Femur (tissue), 1 donor: ENCODE results near the gene TUBA4B.
"Not testable (repeated sequence)": the region's sequence is repeated elsewhere in the genome, so short reads cannot be mapped to it uniquely, and the experiment has no call there.

Experiments used
- DNase-seq: peaks from one replicate; pipeline ENCODE4 v3.0.0-alpha.2; 2017

Gene TUBA4B

GRCh38 chr2:219277703-219278654 lies 24.9 kb downstream of the TUBA4B start:
- DNase-seq: peak; percentile 90

DNA sequence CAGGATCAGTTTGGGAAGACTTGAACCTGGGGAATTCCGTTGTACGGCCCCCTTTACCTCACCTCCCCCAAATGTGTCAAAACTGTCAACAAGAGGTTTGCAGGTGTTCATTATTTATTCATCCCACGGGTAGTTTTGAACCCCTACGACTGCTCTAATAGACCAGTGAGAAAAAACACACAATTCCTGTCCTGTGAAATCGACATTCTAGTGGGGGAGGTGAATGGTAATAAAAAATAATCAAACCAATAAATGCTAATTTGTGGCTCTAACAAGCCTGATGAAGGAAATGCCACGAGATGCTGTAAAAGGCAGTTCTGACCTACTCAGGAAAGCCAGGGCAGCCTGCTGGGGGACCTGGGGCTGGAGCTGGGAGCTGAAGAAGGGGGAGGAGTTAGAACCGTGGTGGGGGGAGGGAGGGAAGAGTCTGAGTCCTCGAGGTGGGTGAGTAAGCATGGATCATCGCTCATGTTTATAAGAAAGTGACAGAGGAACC lies 25.7 kb downstream of the TUBA4B start:
- no peak for DNase-seq

DNA sequence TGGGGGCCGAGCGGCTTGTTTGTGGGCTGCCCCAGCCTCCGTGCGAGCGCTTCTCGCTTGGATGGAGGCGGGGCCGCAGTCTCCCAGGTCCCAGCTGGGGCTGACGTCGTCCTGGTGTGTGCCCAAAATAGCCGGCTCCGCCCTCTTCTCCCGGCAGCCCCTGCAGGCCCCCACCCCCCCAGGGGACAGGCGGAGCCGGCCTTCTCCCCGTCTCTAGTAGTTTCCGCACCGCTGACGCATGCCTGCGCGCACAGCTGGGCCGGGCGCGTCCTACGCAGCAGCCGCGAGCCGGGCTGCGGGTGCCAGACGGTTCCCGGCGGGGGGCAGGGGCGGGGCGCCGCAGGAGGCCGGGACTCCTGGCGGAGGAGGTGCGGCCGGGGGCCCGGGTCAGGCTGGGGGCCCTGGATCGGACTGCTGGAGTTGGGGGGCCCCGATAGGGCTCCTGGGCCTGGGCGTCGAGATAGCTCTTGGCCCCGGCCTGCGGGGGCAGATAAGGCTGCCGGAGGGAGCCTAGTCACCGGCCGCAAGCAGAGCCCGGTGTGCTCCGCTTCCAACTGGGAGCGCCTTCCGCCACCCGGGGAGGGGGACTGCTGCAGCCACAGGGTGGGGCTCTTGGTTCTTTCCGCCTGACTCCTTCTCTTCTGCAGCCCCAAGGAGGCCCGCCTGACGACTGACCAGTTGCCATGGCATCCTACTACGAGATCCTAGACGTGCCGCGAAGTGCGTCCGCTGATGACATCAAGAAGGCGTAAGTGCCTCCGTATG lies 26.3 kb downstream of the TUBA4B start, which contains the start of gene DNAJB2:
DNAJB2 (plus strand) TSS at position 216 of the 765 bp plus-strand sequence; CDS start at position 684, 468 bp downstream.
- DNase-seq: peak; percentile 99

DNA sequence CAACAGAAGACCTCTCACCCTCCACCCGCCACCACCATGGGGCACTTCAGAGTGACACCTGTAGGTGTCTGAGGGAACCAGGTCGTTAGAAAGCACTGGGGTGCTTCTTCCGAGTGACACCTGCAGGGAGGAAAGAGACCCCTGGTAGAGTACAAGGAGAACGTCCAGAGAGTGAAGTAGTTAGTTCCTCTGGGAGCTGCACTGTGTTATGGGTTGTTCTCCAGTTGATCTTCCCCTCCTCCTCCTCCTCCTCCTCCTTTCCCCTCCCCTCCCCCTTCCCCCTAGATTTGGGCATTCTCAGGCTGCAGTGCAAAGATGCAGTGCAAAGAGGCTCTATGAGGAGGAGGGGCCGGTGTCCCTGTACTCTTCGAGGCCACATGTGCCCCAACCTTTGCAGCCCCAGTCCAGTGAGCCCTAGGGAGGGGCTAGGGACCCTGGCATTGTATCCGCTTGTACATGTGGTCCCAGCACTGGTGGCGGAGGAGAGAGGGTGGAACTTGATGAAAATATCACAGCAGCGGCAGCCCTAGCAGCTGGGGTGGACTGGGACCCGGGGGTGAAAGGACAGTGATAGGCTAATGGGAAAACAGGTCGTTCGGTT lies 27.0 kb downstream of the TUBA4B start:
- DNase-seq: no peak

DNA sequence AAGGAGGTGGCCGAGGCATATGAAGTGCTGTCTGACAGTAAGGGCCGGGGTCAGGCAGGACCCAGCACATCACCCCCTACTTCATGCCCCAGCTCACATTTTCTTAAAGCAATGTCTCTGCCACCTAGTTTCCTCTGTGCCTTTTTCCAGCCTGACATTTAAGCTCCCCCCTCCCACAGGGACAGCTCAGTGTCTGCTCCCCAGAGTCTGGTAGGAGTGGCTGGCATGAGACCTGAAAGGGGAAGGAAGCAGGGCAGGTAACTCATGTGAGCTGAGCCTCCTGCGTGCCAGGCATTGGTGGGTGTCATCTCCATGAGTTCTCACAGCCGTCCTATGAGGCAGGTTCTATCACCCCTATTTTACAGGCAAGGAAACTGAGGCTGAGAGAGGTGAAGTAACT lies 27.6 kb downstream of the TUBA4B start:
- no peak for DNase-seq

- DNase-seq: no peak
Observed at GRCh38 chr2:219281588-219281987, 28.5 kb downstream of the TUBA4B start.

GRCh38 chr2:219282375-219282774 lies 29.3 kb downstream of the TUBA4B start:
- DNase-seq: no peak

DNA sequence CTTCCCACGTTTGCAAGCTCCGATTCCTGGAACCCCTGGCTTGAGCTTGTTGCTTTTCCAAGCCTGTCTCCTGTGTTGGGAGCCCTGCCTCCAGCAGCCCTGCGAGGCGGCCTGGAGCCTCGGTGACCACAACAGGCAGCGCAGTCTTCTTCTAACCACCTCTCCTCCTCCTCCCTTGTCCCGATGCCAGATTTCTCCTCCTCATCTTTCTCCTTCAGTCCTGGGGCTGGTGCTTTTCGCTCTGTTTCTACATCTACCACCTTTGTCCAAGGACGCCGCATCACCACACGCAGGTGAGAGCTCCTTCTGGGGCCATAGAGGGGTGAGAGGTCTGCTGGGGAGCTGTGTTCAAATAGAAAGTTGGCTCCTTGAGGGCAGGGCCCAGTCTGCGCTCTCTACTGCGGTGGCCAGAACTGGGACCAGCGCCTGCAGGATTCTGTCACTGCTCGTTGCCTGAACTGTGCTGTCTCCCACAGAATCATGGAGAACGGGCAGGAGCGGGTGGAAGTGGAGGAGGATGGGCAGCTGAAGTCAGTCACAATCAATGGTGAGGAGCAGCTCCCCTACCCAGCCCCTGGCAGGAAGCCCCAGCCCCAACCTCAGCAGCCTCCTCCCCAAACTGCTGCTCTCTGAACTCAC lies 30.0 kb downstream of the TUBA4B start:
- no peak for DNase-seq

DNA sequence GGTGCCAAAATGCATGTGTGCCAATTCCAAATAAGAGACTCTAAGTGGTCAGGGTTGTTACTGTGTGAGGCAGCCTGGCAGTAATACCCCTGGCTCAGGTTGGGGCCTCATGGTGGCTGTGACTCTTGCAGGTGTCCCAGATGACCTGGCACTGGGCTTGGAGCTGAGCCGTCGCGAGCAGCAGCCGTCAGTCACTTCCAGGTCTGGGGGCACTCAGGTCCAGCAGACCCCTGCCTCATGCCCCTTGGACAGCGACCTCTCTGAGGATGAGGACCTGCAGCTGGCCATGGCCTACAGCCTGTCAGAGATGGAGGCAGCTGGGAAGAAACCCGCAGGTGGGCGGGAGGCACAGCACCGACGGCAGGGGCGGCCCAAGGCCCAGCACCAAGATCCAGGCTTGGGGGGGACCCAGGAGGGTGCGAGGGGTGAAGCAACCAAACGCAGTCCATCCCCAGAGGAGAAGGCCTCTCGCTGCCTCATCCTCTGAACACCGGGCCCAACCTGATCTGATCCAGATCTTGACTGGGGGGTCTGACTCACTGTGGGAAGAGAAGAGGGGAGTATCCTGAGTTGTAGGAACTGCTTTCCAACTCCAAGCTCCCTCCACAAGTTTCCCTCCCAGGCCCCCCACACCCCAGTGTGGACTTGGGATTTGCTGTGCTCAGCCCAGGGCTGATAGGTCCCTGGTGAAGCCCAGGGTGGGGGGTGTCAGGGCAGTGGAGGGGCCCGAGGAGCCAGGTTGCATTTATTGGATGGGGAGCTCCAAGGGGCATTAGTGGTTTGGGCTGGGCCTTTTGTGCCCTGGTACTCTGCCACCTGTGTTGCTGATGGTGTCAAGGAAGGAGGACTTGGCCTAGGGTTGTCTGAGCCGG lies 31.7 kb downstream of the TUBA4B start:
- no peak for DNase-seq

DNA sequence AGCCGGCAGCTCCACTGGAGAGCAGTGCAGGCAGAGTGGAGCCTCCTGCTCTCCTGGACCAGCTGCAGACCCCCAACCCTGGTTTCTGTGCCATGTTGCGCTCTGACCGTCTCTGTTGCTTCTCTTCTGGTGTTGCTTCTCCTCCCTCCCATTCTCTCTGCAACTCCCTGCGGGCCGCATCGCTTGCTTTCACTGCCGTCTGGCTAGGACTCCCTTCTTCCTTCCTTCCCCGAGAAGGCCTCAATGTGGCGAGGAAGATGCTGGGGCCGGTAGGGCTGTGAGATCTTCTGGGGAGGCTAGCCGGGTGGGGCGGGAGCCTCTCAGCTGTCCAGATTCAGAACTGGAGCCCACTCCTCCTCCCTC lies 32.3 kb downstream of the TUBA4B start:
- DNase-seq: no peak

DNA sequence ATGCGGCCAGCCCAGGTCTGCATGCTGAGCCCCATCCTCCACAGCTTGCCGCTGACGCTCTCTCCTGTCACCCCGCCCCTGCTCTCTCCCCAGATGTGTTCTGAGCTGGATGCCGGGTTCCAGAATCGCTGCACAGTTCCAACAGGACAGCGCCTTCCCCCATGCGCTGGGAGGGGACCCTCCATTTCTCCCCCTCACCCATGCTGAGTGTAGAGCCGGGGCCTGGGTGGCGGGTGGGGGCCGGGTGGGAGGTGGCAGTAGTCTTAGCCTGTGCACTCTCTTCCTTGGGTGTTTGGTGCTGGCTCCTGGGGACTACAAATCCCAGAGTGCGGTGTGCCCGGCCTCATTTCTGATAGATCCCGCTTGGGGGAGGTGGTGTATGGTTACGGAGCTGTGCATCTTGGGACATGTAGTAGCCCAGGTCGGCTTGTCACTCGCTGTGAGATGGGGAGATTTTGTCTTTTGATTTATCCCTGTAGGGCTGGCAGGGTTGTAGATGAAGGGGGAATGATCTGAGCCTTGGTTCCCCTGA lies 32.9 kb downstream of the TUBA4B start:
- DNase-seq: peak; percentile 78

DNA sequence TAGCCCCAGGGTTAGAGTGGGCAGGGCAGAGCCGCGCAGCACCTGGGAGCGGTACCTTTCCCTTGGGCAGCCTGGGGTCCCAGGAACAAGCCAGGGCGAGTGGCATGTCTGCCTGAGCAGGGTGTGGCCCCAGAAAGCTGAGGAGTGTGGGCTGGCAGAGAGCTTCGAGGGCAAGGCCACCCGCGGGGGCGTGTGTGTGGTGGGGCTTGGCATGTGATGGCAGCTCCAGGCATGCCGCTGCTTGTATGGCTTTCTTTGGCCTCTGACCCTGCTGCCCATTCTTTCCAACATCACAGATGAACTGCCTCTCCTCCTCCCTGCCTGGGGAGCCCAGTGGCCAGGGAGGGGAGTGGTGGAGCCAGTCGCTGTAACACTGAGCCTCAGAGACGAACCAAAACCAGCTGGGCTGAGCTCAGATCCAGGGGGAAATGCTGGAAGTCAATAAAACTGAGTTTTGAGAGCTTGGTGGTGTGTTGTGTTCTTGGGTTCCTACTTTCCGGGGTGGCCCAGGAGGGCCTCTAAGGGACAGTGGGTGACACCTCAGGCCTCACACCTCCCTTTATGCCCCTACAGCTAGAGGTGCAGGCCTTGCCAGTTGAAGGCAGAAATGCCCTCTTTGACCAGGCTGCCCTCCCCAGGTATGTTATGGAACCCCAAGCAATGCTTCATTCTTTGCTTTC lies 33.5 kb downstream of the TUBA4B start:
- no peak for DNase-seq

DNA sequence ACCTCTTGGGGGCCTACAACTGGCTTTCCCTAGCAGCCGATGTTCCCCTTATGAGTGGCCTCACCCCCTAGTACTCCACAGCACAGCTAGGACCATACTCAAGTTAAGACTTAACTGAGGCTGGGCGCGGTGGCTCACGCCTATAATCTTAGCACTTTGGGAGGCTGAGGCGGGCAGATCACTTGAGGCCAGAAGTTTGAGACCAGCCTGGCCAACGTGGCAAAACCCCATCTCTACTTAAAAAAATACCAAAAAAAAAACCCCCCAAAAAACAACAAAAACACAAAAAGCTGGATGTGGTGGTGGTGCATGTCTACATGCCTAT lies 34.0 kb downstream of the TUBA4B start:
- DNase-seq: not testable (repeated sequence)

- DNase-seq: no peak
Observed at GRCh38 chr2:219287580-219288265, 34.7 kb downstream of the TUBA4B start.

DNA sequence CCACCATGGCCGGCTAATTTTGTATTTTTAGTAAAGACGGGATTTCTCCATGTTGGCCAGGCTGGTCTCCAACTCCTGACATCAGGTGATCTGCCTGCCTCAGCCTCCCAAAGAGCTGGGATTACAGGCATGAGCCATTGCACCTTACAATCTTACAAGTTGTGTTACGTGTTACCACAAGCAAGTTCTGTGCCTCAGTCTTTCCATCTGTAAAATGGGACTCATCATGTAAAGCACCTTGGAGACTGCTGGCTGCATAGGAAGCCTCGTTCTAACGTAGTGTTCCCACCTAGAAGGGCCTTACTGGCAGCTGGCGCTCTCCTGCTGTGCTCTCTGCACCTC lies 36.1 kb downstream of the TUBA4B start:
- DNase-seq: no peak

GRCh38 chr2:219289537-219290361 lies 36.7 kb downstream of the TUBA4B start:
- peak; percentile 93 for DNase-seq

DNA sequence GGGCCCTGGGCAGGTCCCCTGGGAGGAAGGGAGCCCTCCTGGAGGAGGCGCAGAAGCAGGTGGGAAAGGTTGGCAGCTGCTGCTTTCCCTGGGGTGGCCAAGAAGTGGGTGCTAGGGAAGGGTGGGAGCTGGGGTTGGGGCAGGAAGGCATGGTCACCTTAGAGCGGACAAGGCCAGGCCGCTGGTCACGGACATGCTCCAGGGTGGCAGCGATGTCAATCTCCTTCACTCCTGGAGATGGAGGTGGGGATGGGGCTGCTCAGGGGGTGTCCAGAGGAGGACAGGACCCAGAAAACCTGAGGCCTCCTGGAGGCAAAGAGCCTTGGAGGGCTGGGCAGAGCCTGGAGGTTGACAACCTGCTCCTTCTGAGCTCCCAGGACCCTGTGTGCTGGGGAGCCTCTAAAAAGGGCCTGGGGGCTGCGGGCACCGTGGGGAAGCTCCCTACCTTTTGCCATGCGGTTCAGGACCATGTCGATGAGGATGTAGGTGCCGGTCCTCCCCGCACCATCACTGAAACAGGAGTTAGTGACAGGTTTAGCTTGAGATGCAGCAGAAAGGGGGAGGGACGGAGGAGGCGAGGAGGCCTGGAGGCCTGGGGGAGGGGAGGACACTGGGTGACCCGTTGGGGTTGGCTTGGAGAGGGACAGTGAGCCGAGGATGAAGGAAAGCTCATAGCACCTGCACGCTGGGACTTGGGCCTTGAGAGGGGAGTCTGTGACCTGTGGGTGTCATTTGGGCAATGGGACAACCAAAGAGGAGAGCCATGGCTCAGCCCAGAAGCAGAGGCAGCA lies 37.5 kb downstream of the TUBA4B start:
- no peak for DNase-seq

DNA sequence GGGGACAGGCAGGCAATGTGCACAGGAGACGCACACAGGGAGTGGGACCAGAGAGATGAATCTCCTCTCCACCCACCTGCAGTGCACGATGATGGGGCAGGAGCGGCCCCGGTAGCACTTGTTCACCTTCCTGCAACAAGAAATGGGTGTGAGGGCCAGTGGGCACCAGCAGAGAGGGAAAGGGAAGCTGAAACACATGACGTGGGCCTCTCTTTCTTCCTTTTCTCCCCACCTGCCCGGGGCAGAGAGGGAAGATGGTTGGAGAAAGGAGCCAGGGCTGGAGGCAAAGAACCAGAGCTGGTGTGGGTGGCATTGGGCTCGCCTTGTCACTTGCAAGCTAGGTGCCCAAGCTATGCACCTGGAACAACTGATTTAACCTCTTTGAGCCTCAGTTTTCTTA lies 38.4 kb downstream of the TUBA4B start:
- no peak for DNase-seq
